Left ventricle myocardium superior (tissue), 1 donor: ENCODE data around the gene ARHGAP25. TPM values are rescaled to one million over a fixed set of nuclear protein-coding genes. Genes with fewer than 3 reads are reported as not detected.

ENCODE experiments used
- total RNA-seq: library from RNA; stranded (reverse); fragmentation: NEBNext Ultra II Directional; extraction: Animal tissue kit (Norgen Biotek cat#: 25700); gene quantifications from one replicate; pipeline ENCODE4 v1.2.1, GENCODE V29; 2021
- donor health status: DM: no; HTN: yes; CAD: no; lungs with severe emphysema.

Gene ARHGAP25
- total RNA-seq, 1 donor from 2014 or later: 5.4 TPM

Other genes with a start within 250 kb of the ARHGAP25 start
- not detected for gene PROKR1, start 91.2 kb upstream of the ARHGAP25 start, total RNA-seq
- 0.25 TPM for gene BMP10, start 136.6 kb downstream of the ARHGAP25 start, total RNA-seq
- gene GKN2, start 218.1 kb downstream of the ARHGAP25 start, total RNA-seq: not detected
- gene GKN1, start 239.8 kb downstream of the ARHGAP25 start, total RNA-seq: not detected